ENCODE results near the gene LAMP5. TPM values are rescaled to one million over a fixed set of nuclear protein-coding genes. Genes with fewer than 3 reads are reported as not detected.

LAMP5 gene
- polyA plus RNA-seq, 1 donor (not counting 4 experiments of a cell fraction or from before 2014, with no cell fraction given): not detected

GRCh38 chr20:9500121-9500520 lies 14.3 kb upstream of the LAMP5 start:
- no peak overlapping the region for H2AFZ ChIP-seq (ENCODE audit: control insufficient read depth, low read length)
- dilution Hi-C loops (cut with MboI; ENCODE audit: extremely low pct_ligation_motif_present, low sequenced_read_pairs): no loop called here
- no peak overlapping the region for H3K27ac ChIP-seq (ENCODE audit: control insufficient read depth, insufficient read depth, low read length)
- DNase-seq (ENCODE audit: low read depth, low spot score) (no peak), FAIRE-seq (no peak)
- no peak overlapping the region for H3K9ac ChIP-seq (ENCODE audit: control insufficient read depth, extremely low read depth, insufficient read depth, low read length)
- H3K4me3 ChIP-seq (ENCODE audit: control insufficient read depth in 2 of 3, extremely low read depth in 1 of 3, insufficient read depth in 2 of 3, low read depth in 1 of 3, low read length in 3 of 3): no peak overlapping the region
- no peaks in the 10 kb centered on the region for H3K36me3 ChIP-seq (ENCODE audit: control insufficient read depth in 2 of 2, extremely low read depth in 1 of 2, insufficient read depth in 2 of 2, low read length in 2 of 2)
- H3K27me3 ChIP-seq (ENCODE audit: control insufficient read depth, extremely low read depth, insufficient read depth, low read length): no peaks in the 10 kb centered on the region
- H3K9me1 ChIP-seq (ENCODE audit: control insufficient read depth, extremely low read depth, insufficient read depth, low read length): no peaks in the 10 kb centered on the region
- no peaks in the 10 kb centered on the region for H3K4me1 ChIP-seq (ENCODE audit: control insufficient read depth, extremely low read depth, insufficient read depth, low read length)
- H3K9me3 ChIP-seq (ENCODE audit: control insufficient read depth, low read depth, low read length): no peaks in the 10 kb centered on the region
- H4K20me1 ChIP-seq (ENCODE audit: control insufficient read depth, extremely low read depth, insufficient read depth, low read length): no peaks in the 10 kb centered on the region
- TF ChIP-seq CTCF (optimal IDR thresholded peaks at IDR 0.05 in 1 of 3, IDR thresholded peaks at IDR 0.05 in 1 of 3, conservative IDR thresholded peaks at IDR 0.05 in 1 of 3; ENCODE audit: extremely low read depth in 1 of 3, insufficient read depth in 2 of 3, low read length in 3 of 3) (no peak), EZH2 (IDR thresholded peaks at IDR 0.05; ENCODE audit: low read length) (no peak)
- H3K4me2 ChIP-seq (ENCODE audit: control insufficient read depth, extremely low read depth, insufficient read depth, low read depth, low read length): no peak overlapping the region
- no peaks in the 10 kb centered on the region for H3K79me2 ChIP-seq (ENCODE audit: control insufficient read depth, insufficient read depth, low read length)

GRCh38 chr20:9501473-9501872 lies 12.9 kb upstream of the LAMP5 start:
- Histone ChIP-seq H3K9ac (ENCODE audit: control insufficient read depth, extremely low read depth, insufficient read depth, low read length) (no peak overlapping the region), H2AFZ (ENCODE audit: control insufficient read depth, low read length) (no peak overlapping the region), H3K4me1 (ENCODE audit: control insufficient read depth, extremely low read depth, insufficient read depth, low read length) (no peaks in the 10 kb centered on the region), H4K20me1 (ENCODE audit: control insufficient read depth, extremely low read depth, insufficient read depth, low read length) (no peaks in the 10 kb centered on the region), H3K9me1 (ENCODE audit: control insufficient read depth, extremely low read depth, insufficient read depth, low read length) (no peaks in the 10 kb centered on the region), H3K27ac (ENCODE audit: control insufficient read depth, insufficient read depth, low read length) (no peak overlapping the region), H3K9me3 (ENCODE audit: control insufficient read depth, low read depth, low read length) (no peaks in the 10 kb centered on the region), H3K4me2 (ENCODE audit: control insufficient read depth, extremely low read depth, insufficient read depth, low read depth, low read length) (no peak overlapping the region), H3K79me2 (ENCODE audit: control insufficient read depth, insufficient read depth, low read length) (no peaks in the 10 kb centered on the region), H3K27me3 (ENCODE audit: control insufficient read depth, extremely low read depth, insufficient read depth, low read length) (peaks cover 11% of the 10 kb centered on the region), H3K36me3 (ENCODE audit: control insufficient read depth in 2 of 2, extremely low read depth in 1 of 2, insufficient read depth in 2 of 2, low read length in 2 of 2) (no peaks in the 10 kb centered on the region), H3K4me3 (ENCODE audit: control insufficient read depth in 2 of 3, extremely low read depth in 1 of 3, insufficient read depth in 2 of 3, low read depth in 1 of 3, low read length in 3 of 3) (no peak overlapping the region)
- no peak for TF ChIP-seq CTCF (optimal IDR thresholded peaks at IDR 0.05 in 1 of 3, IDR thresholded peaks at IDR 0.05 in 1 of 3, conservative IDR thresholded peaks at IDR 0.05 in 1 of 3; ENCODE audit: extremely low read depth in 1 of 3, insufficient read depth in 2 of 3, low read length in 3 of 3)
- TF ChIP-seq EZH2 (IDR thresholded peaks at IDR 0.05; ENCODE audit: low read length): no peak
- dilution Hi-C loops (cut with MboI; ENCODE audit: extremely low pct_ligation_motif_present, low sequenced_read_pairs): no loop called here
- DNase-seq (ENCODE audit: low read depth, low spot score) (no peak), FAIRE-seq (no peak)
